NT2/D1 (cell line): Measurements from ENCODE around the gene CACNA2D2.

Source experiments
- SUZ12 ChIP-seq: IDR thresholded peaks from 2 replicates; pipeline ENCODE4 v1.6.1; 2011; ENCODE audit not compliant: insufficient read length, insufficient read depth; ENCODE audit errors: extremely low read depth
- YY1 ChIP-seq: IDR thresholded peaks from 2 replicates; pipeline ENCODE4 v1.6.1; 2011; ENCODE audit not compliant: insufficient read length, insufficient read depth
- ZNF274 ChIP-seq: IDR thresholded peaks from 2 replicates; pipeline ENCODE4 v1.6.1; 2011; ENCODE audit warnings: mild to moderate bottlenecking, low read depth, low read length

GRCh38 chr3:50536471-50537180 lies 33.2 kb upstream of the CACNA2D2 start:
- TF ChIP-seq SUZ12 (no peak), YY1 (no peak), ZNF274 (no peak)
